Tibial artery (tissue), 4 donors: ENCODE results near the gene FRG2C.
"Not testable (repeated sequence)": the region's sequence is repeated elsewhere in the genome, so short reads cannot be mapped to it uniquely, and the experiment has no call there.

Experiments used
- DNase-seq, 2 donors: peaks; one replicate each; pipeline ENCODE4 v3.0.0-alpha.2; 2019
- H3K27ac ChIP-seq, 2 donors: fragments of 200-600 bp; sonication (generic) in 1 of 2; 1 replicate in 1 of 2; 2 replicates in 1 of 2; pipeline ENCODE4 v1.5.1; 2018 to 2019; ENCODE audit warnings: mild to moderate bottlenecking in 1 of 2
- H3K27me3 ChIP-seq, 2 donors: fragments of 200-600 bp; sonication (generic) in 1 of 2; one replicate each; pipeline versions ENCODE4 v1.5.1 to v1.6.0; 2016 to 2019
- H3K36me3 ChIP-seq, 3 donors: fragments of 200-600 bp; sonication (generic) in 2 of 3; one replicate each; pipeline ENCODE4 v1.5.1; 2016 to 2019; ENCODE audit warnings: mild to moderate bottlenecking in 2 of 3
- H3K4me1 ChIP-seq, 4 donors: fragments of 200-600 bp; sonication (generic) in 2 of 4; 1 replicate in 3 of 4; 2 replicates in 1 of 4; pipeline ENCODE4 v1.5.1; 2016 to 2019
- H3K4me3 ChIP-seq, 2 donors: fragments of 200-600 bp; sonication (generic) in 1 of 2; 1 replicate in 1 of 2; 2 replicates in 1 of 2; pipeline ENCODE4 v1.5.1; 2018 to 2019; ENCODE audit warnings: mild to moderate bottlenecking in 2 of 2
- H3K9me3 ChIP-seq, 3 donors: fragments of 200-600 bp; sonication (generic) in 1 of 3; one replicate each; pipeline ENCODE4 v1.5.1; 2016 to 2019
- intact Hi-C: fragments of 100-400 bp; cut with DNase I; formaldehyde crosslinking; loops from one replicate; pipeline ENCODE4 v1.15.0; 2023; ENCODE audit warnings: low total_unique reads
- TF ChIP-seq, protein P1 (sequence below), 2 experiments: fragments of 200-600 bp in 1 of 2; fragments of 450-650 bp in 1 of 2; IDR thresholded peaks; one replicate each; pipeline ENCODE4 v1.5.1; 2017 to 2019; ENCODE audit warnings: antibody characterized with exemption in 2 of 2, mild to moderate bottlenecking in 1 of 2, moderate library complexity in 1 of 2

FRG2C gene

GRCh38 chr3:75664028-75664427 is at the start of gene FRG2C:
Gene FRG2C (plus strand): TSS chr3:75664328. CDS start chr3:75664380, 52 bp downstream.
- H3K4me3 ChIP-seq, H3K4me1 ChIP-seq, H3K36me3 ChIP-seq, intact Hi-C loops, H3K27ac ChIP-seq, DNase-seq: not testable (repeated sequence)
- peaks cover 0 to 16% of the 10 kb centered on the region in 2 donors for H3K27me3 ChIP-seq
- H3K9me3 ChIP-seq = peaks cover 0 to 19% (median 18%) of the 10 kb centered on the region in 3 donors

- H3K27me3 ChIP-seq, intact Hi-C loops, H3K9me3 ChIP-seq, H3K36me3 ChIP-seq: not testable (repeated sequence)
- peak overlapping the region; percentile 55 to 73 for H3K27ac ChIP-seq
- H3K4me1 ChIP-seq = peaks cover 0 to 16% (median 7%) of the 10 kb centered on the region in 4 donors
- H3K4me3 ChIP-seq = peak overlapping the region; percentile 53 to 63
- peak; percentile 53 to 87 for DNase-seq
Observed at GRCh38 chr3:75618666-75619305, 45.3 kb upstream of the FRG2C start.

- intact Hi-C loops, H3K27me3 ChIP-seq, H3K36me3 ChIP-seq, DNase-seq, H3K9me3 ChIP-seq: not testable (repeated sequence)
- H3K4me3 ChIP-seq = peak overlapping the region; percentile 53 to 63
- peak overlapping the region; percentile 55 to 73 for H3K27ac ChIP-seq
- peaks cover 0 to 16% (median 7%) of the 10 kb centered on the region in 4 donors for H3K4me1 ChIP-seq
Observed at GRCh38 chr3:75619481-75620031, 44.6 kb upstream of the FRG2C start.

DNA sequence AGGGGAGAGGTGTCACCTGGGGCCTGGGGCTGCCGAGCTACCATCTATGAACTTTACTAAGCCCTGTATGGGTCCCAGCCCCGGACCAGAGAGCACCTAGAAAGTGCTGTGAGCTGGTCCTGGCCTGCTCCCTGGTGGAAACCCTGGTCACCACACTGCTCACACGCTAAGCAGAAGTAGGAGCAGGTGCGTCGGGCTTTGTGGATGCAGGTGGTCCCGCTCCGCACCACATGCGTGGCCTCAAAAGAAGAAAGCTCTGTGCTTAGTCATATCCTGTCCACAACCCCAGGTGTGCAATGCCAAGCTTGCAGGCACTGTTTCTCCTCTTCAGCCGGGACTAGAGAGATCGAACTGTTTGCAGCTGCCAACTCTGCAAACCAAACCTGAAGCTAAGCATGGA is 42.4 kb upstream of the FRG2C start:
- intact Hi-C loops, DNase-seq, H3K27me3 ChIP-seq, H3K4me3 ChIP-seq, H3K36me3 ChIP-seq, H3K9me3 ChIP-seq, H3K27ac ChIP-seq: not testable (repeated sequence)
- peaks cover 0 to 16% (median 7%) of the 10 kb centered on the region in 4 donors for H3K4me1 ChIP-seq

GRCh38 chr3:75623656-75624055 is 40.5 kb upstream of the FRG2C start:
- DNase-seq, H3K27me3 ChIP-seq, intact Hi-C loops, H3K36me3 ChIP-seq, H3K27ac ChIP-seq, H3K9me3 ChIP-seq, H3K4me3 ChIP-seq: not testable (repeated sequence)
- H3K4me1 ChIP-seq = peaks cover 0 to 14% (median 7%) of the 10 kb centered on the region in 4 donors

GRCh38 chr3:75630887-75631535 is 33.1 kb upstream of the FRG2C start:
- H3K4me1 ChIP-seq, H3K27ac ChIP-seq, intact Hi-C loops, H3K36me3 ChIP-seq, H3K27me3 ChIP-seq, H3K4me3 ChIP-seq, H3K9me3 ChIP-seq: not testable (repeated sequence)
- DNase-seq = peak in 1 of 2 donors; percentile 28

DNA sequence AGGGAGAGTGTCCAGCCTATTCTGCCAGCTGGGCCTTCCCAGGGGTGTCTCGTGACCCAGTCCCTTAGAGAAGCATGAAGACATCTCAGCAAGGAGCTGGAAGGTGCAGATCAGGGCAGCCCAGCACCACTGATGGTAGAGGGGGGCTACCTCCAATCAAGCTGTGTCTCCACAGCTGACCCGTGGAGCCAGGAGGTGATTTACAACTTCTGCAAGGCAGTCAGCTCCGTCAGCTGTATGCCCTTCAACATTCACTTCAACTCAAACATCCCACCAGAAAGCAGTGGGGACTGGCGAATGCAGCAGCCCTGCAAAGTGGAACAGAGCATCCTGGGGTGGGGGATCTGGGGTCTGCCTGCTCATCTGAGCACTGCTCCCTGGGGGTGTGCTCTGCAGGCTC is 32.6 kb upstream of the FRG2C start:
- intact Hi-C loops = no loop called here
- Histone ChIP-seq H3K4me3 (no peak overlapping the region), H3K4me1 (no peaks in the 10 kb centered on the region), H3K27me3 (no peaks in the 10 kb centered on the region), H3K27ac (no peak overlapping the region), H3K36me3 (no peaks in the 10 kb centered on the region), H3K9me3 (no peaks in the 10 kb centered on the region)
- TF ChIP-seq, protein P1, sequence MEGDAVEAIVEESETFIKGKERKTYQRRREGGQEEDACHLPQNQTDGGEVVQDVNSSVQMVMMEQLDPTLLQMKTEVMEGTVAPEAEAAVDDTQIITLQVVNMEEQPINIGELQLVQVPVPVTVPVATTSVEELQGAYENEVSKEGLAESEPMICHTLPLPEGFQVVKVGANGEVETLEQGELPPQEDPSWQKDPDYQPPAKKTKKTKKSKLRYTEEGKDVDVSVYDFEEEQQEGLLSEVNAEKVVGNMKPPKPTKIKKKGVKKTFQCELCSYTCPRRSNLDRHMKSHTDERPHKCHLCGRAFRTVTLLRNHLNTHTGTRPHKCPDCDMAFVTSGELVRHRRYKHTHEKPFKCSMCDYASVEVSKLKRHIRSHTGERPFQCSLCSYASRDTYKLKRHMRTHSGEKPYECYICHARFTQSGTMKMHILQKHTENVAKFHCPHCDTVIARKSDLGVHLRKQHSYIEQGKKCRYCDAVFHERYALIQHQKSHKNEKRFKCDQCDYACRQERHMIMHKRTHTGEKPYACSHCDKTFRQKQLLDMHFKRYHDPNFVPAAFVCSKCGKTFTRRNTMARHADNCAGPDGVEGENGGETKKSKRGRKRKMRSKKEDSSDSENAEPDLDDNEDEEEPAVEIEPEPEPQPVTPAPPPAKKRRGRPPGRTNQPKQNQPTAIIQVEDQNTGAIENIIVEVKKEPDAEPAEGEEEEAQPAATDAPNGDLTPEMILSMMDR (IDR thresholded peaks at IDR 0.05) = no peak
- peak in 1 of 2 donors; percentile 33 for DNase-seq

DNA sequence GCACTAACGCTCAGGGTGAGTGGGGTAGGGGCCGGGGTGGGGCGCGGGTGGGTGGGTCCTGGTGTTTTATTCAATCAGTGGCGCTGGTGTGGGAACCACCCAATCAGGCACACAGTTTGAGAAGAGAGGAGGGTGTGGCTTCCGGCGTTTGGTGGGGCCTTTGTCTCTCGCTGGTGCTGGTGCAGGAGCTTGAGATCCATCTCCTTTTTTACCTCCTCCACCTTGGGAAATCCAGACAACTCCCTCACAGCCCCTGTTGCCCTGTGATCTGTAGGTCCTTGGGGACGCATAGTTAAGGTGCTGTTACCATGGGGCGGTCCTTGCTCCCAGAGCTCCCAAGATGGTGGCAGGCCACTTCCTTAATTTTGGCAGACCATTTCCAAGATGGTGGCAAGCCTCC is 25.2 kb upstream of the FRG2C start:
- intact Hi-C loops = not testable (repeated sequence)

GRCh38 chr3:75641107-75641517 is 23.0 kb upstream of the FRG2C start:
- Histone ChIP-seq H3K27ac (peak overlapping the region; percentile 50 to 67), H3K4me3 (peak overlapping the region; percentile 56 to 59), H3K4me1 (peaks cover 0 to 13% (median 3%) of the 10 kb centered on the region in 4 donors)
- H3K27me3 ChIP-seq, H3K9me3 ChIP-seq, intact Hi-C loops, H3K36me3 ChIP-seq: not testable (repeated sequence)
- peak; percentile 82 to 90 for DNase-seq

More for the DNA sequence above, 25.2 kb upstream of the FRG2C start:
- peak in 1 of 2 donors; percentile 32 for DNase-seq
- H3K9me3 ChIP-seq, H3K36me3 ChIP-seq, H3K27me3 ChIP-seq, H3K27ac ChIP-seq, H3K4me3 ChIP-seq: not testable (repeated sequence)
- H3K4me1 ChIP-seq = peaks cover 0 to 13% (median 3%) of the 10 kb centered on the region in 4 donors
